ENCODE results near the gene PGBD2. TPM values are rescaled to one million over a fixed set of nuclear protein-coding genes. Genes with fewer than 3 reads are reported as not detected.
"Not testable (repeated sequence)": the region's sequence is repeated elsewhere in the genome, so short reads cannot be mapped to it uniquely, and the experiment has no call there.

PGBD2 gene
- total RNA-seq, 2 experiments from 2014 or later: 5.8 to 5.9 TPM

DNA sequence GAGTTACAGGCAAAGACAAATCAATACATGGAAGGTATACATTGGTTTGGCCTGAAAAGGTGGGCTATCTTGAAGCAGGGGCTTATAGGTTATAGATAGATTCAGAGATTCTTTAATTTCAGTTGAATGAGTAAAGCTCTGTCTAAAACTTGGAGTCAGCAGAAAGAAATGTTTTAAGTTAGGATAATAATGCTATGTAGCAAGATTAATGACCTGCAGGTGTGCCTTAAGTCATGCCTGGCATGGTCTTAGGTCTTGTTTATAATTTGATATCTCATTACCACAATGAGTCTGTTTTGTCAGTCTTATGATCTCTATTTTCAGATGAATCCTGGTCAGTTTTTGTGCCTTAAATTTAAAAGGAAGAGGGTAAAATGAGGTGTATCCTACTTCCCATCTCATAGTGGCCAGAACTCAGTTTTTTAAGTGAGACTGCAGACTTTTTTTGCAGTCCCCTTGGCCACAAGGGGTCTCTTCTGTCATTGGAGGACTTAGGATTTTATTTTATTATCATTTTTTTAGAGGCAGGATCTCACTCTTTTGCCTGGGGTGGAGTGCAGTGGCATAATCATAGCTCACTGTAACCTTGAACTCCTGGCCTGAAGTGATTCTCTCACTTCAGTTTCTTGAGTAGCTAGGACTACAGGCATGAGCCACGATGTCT lies 21.3 kb upstream of the PGBD2 start:
- ChIA-PET CTCF (no interaction called here), POLR2A (interaction anchor here (1.5 kb wide), 1 partner anchor 11 kb away, joined by 4 read pairs; no protein-coding TSS in a partner anchor)

- CTCF ChIA-PET: no interaction called here
- POLR2A ChIA-PET: interaction anchor here (1.5 kb wide), 1 partner anchor 12 kb away, joined by 4 read pairs; no protein-coding TSS in a partner anchor
These were observed 20.4 kb upstream of the PGBD2 start for GRCh38 chr1:248885646-248886045.

- CTCF ChIA-PET: interaction anchor here (1.0 kb wide), 1 partner anchor 12 kb away, joined by 3 read pairs; no protein-coding TSS in a partner anchor
- POLR2A ChIA-PET: interaction anchor here (0.6 to 1.5 kb wide), 2 partner anchors 12 to 36 kb away, joined by 3 to 4 read pairs; no protein-coding TSS in a partner anchor
These were observed 19.7 kb upstream of the PGBD2 start for GRCh38 chr1:248886237-248886895.

GRCh38 chr1:248889914-248890243 lies 16.2 kb upstream of the PGBD2 start:
- POLR2A ChIA-PET: not testable (repeated sequence)

GRCh38 chr1:248890549-248891498 lies 15.2 kb upstream of the PGBD2 start:
- POLR2A ChIA-PET: no interaction called here
- CTCF ChIA-PET: no interaction called here

More at GRCh38 chr1:248889914-248890243, 16.2 kb upstream of the PGBD2 start:
- CTCF ChIA-PET: not testable (repeated sequence)

DNA sequence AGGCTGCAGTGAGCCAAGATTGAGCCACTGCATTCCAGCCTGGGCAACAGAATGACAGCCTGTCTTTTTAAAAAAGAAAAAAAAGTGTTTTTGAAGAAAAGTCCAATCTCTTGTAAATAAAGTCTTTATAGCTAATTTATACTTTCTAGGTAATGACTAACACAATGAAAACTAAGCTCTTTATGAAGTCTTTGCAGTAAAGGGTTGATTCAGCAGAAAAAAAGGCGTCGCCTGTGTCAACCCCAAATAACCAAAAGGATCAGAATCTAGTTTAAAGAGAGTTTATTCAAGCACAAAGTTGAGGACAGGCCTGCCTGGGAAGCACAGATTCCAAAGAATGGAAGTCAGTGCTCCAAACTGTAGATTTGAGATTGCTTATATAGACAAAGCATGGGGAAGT lies 14.3 kb upstream of the PGBD2 start:
- ChIA-PET CTCF (no interaction called here), POLR2A (no interaction called here)

DNA sequence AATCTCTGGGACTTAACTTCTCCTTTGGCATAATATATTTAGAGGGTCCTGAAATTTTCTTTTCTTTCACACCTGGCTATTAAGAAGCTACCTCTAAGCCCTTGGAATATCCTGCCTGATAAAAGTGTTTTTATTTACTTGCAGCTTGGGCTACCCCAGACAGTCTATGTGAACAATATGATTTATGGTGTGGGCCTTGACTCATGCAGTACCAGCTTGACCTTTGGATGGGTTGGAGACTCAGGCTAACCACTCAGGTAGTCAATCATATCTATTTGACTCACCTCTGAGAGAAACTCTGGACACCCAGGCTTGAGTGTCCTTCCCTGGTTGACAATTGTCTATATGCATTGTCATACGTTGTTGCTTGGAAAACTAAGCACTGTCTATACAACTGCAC lies 13.4 kb upstream of the PGBD2 start:
- ChIA-PET CTCF (no interaction called here), POLR2A (no interaction called here)

DNA sequence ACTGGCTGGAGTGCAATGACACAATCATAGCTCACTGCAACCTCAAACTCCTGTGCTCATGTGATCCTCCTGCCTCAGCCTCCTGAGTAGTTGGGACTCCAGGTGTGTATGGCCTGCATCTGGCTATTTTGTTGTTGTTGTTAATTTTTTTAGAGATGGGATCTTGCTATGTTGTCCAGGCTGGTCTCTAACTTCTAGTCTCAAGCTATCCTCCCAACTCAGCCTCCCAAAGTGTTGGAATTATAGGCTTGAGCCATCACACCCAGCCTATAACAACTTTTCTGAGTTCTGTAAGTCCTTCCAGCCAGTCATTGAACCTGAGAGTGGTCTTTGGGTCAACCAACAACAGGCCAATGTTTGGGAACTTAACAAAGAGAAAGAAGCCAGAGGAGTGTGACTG lies 11.2 kb upstream of the PGBD2 start:
- ChIA-PET CTCF (no interaction called here), POLR2A (no interaction called here)

GRCh38 chr1:248897412-248898337 lies 8.4 kb upstream of the PGBD2 start:
- ChIA-PET POLR2A (no interaction called here), CTCF (no interaction called here)

GRCh38 chr1:248900637-248901036 lies 5.4 kb upstream of the PGBD2 start:
- CTCF ChIA-PET: no interaction called here
- POLR2A ChIA-PET: no interaction called here

DNA sequence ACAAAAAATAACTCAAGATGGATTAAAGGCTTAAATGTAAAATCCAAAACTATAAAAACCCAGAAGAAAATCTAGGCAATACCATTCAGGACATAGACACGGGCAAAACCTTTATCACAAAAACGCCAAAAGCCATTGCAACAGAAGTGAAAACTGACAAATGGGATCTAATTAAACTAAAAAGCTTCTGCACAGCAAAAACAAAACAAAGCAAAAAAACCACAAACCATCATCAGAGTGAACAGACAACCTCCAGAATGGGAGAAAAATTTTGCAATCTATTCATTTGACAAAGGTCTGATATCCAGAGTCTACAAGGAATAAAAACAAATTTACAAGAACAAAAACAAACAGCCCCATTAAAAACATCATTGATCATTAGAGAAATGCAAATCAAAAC lies 4.5 kb upstream of the PGBD2 start:
- CTCF ChIA-PET: no interaction called here
- POLR2A ChIA-PET: no interaction called here

- CTCF ChIA-PET: interaction anchor here (1.5 kb wide), 1 partner anchor 21 kb away, joined by 3 read pairs; no protein-coding TSS in a partner anchor
- POLR2A ChIA-PET: no interaction called here
These were observed 1.4 kb upstream of the PGBD2 start for GRCh38 chr1:248904437-248905216.

DNA sequence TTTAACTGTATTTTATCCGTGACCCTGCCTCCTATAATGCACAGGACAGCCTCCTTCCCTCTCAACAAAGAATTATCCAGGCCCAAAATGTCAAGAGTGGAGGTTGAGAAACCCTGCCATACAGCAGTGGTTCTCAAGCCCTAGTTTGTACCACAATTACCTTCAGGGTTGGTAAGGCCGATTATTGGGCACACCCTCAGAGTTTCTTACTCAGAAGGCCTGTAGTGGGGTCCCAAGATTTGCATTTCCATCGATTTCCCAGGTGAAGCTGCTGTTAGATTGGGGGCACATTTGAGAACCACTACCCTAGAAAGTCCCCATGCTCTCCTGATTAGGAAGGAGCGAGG lies 400 bp upstream of the PGBD2 start:
- ChIA-PET CTCF (no interaction called here), POLR2A (interaction anchor here (0.6 to 1.0 kb wide), 2 partner anchors 80 to 1997 kb away, joined by 3 read pairs; partner anchors contain the start of gene SH3BP5L)

GRCh38 chr1:248906753-248907661 lies 972 bp downstream of the PGBD2 start:
- POLR2A ChIA-PET: interaction anchor here (1.1 kb wide), 1 partner anchor 48 kb away, joined by 4 read pairs; the partner anchor contains the start of gene ZNF692
- CTCF ChIA-PET: interaction anchor here (0.9 kb wide), 1 partner anchor 20 kb away, joined by 3 read pairs; no protein-coding TSS in a partner anchor

- CTCF ChIA-PET: no interaction called here
- POLR2A ChIA-PET: no interaction called here
These were observed 4.7 kb downstream of the PGBD2 start for GRCh38 chr1:248910761-248911160.

DNA sequence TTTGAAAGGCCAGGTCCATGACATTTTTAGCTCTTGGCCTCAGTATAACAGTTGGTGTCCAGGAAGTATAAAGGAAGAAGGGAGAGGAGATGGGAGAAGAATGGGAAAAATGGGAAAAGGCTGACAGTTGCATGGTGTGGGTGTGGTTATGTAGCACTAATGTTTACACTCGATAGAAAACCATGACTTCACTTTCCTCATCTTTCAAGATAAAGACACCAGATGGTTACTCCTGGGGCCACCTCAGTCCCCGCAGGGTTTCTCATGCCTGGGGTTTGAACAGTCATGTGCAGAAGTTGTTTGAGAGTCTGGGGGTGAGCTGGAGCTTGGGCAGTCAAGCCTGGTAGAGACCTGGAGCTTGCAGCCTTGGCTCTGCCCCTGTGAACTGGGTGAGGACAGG lies 7.9 kb downstream of the PGBD2 start:
- ChIA-PET POLR2A (no interaction called here), CTCF (no interaction called here)

- ChIA-PET POLR2A (no interaction called here), CTCF (no interaction called here)
These were observed 8.9 kb downstream of the PGBD2 start for GRCh38 chr1:248914796-248915381.
